HAP-1 (cell line): ENCODE measurements around the gene IMMP2L.

ENCODE experiments used
- DNase-seq, 2 experiments: peaks; one replicate each; pipeline ENCODE4 v3.0.0-alpha.2; 2016 to 2020; ENCODE audit warnings: low spot score in 2 of 2
- H3K27me3 ChIP-seq: fragments of 250-450 bp; sonication (Bioruptor Pico); 2 replicates; pipeline ENCODE4 v1.5.1; 2020; ENCODE audit warnings: low read depth, mild to moderate bottlenecking, moderate library complexity
- H3K36me3 ChIP-seq: fragments of 250-450 bp; sonication (Bioruptor Pico); replicated peaks from 2 replicates; pipeline ENCODE4 v1.5.1; 2020; ENCODE audit warnings: mild to moderate bottlenecking
- H3K4me1 ChIP-seq: fragments of 250-450 bp; sonication (Bioruptor Pico); 2 replicates; pipeline ENCODE4 v1.5.1; 2020; ENCODE audit warnings: mild to moderate bottlenecking
- H3K4me3 ChIP-seq: fragments of 250-450 bp; sonication (Bioruptor Pico); 2 replicates; pipeline ENCODE4 v1.5.1; 2020; ENCODE audit warnings: mild to moderate bottlenecking, moderate library complexity
- H3K9me3 ChIP-seq: fragments of 250-450 bp; sonication (Bioruptor Pico); 2 replicates; pipeline ENCODE4 v1.5.1; 2020; ENCODE audit warnings: mild to moderate bottlenecking, moderate library complexity
- in situ Hi-C: fragments of 300-500 bp; cut with MboI; formaldehyde crosslinking; loops from 3 replicates; pipeline ENCODE4 v1.14.3; 2020; ENCODE audit warnings: low sequenced_read_pairs, inconsistent platforms, mixed read lengths

The IMMP2L gene

DNA sequence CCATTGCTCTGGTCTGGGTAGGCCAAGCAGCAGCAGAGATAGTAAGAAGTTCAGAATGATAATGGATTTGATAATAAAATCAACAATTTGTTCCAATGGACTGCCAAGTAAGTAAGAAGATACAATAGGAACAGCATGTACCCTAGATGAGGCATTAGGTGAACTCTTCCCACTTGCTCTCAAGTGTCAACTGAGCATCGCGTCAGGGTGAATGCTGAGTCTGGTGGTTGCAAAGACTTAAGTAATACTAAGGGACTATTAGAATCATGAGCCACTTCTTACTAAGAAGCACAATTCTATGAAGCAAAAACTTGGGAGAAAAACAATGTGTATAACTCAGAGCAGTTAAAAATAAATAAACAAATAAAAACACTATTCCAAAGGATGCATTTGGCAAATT lies 416.8 kb downstream of the IMMP2L start:
- H3K4me1 ChIP-seq = no peaks in the 10 kb centered on the region; the same call in 1 of the 2 replicates
- H3K9me3 ChIP-seq = no peaks in the 10 kb centered on the region
- H3K36me3 ChIP-seq = no peaks in the 10 kb centered on the region
- H3K27me3 ChIP-seq = no peaks in the 10 kb centered on the region
- in situ Hi-C loops = no loop called here
- no peak overlapping the region for H3K4me3 ChIP-seq
- DNase-seq = no peak

DNA sequence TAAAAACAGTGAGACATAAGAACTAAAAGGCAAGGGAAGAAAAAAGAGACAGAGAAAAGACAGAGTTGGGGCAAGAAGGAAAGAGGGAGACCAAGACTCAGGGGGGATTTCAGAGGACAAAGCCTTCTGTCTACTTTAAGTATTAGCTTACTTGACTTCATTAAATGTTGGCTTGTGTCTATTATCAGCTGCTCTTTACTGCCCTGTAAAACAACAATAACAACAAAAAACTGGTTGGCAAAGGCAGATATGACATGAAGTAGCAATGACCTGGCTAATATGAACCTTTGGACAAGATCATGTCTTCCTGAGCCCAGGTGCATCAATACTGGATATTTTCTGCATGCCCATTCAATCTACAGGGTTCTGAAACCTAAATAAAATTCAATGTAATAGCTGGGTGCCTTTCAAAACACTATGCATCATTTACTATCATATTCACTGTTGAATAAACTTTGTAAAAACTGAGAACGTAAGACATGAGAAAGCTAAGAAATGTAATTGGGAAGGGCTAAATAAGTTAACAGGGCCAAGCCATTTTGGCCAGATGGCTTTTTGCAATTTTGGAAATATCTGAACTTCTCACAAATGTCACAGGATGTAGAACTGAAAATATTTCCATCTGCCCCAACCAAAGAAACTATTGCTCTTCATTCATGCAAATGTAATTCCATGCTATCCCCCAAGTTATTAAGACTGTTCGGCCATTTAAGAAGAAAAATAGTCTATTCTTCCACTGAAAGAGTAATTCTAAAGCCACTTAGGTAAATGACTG lies 422.0 kb downstream of the IMMP2L start:
- DNase-seq = no peak
- H3K4me1 ChIP-seq = peaks cover 19% of the 10 kb centered on the region
- in situ Hi-C loops = no loop called here
- no peaks in the 10 kb centered on the region for H3K27me3 ChIP-seq
- no peaks in the 10 kb centered on the region for H3K36me3 ChIP-seq
- no peaks in the 10 kb centered on the region for H3K9me3 ChIP-seq
- H3K4me3 ChIP-seq = no peak overlapping the region

DNA sequence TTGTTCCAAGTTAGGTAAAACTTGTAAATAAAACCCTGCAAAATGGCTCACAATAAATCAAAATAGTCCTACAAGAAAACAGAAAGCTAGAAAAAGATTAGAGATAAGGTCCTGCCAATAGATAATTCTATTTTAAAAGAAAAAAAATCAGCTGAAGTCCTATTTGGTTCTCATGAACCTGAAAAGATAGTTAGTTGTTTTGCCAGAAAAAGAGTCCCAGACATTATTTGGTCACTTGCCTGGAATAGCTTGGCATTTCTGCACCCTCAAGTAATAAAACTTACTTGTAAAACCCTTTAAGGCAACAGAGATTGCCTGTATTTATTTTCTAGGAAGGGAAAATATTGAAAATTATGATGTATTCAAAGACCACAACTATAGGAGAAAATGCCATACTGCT lies 423.7 kb downstream of the IMMP2L start:
- no peak for DNase-seq
- Histone ChIP-seq H3K4me3 (no peak overlapping the region), H3K36me3 (no peaks in the 10 kb centered on the region), H3K9me3 (no peaks in the 10 kb centered on the region), H3K4me1 (peaks cover 22% of the 10 kb centered on the region), H3K27me3 (no peaks in the 10 kb centered on the region)
- in situ Hi-C loops = no loop called here

DNA sequence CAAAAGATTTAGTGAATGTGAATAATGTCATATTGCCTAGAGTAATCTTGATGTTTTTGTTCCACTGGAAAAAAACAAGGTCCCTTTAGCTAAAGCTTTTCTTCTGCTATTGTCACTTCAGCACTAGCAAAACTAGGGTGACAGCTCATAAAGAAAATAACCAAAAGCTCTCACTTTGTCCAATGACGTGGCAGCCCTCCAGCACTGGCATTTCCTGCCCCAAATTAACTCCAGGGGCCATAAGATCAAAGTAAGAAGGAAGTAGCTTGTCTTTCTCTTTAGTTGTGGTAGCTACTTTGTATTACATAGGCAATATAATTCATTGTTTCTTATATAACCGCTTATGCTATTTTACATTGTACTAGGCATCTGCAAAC lies 424.1 kb downstream of the IMMP2L start:
- Histone ChIP-seq H3K9me3 (no peaks in the 10 kb centered on the region), H3K27me3 (no peaks in the 10 kb centered on the region), H3K4me3 (no peak overlapping the region), H3K4me1 (peaks cover 26% of the 10 kb centered on the region), H3K36me3 (no peaks in the 10 kb centered on the region)
- in situ Hi-C loops = no loop called here
- DNase-seq = peak; percentile 86 to 97

GRCh38 chr7:111137296-111138192 lies 424.7 kb downstream of the IMMP2L start:
- in situ Hi-C loops = no loop called here
- H3K4me3 ChIP-seq = no peak overlapping the region
- no peaks in the 10 kb centered on the region for H3K9me3 ChIP-seq
- no peaks in the 10 kb centered on the region for H3K36me3 ChIP-seq
- no peaks in the 10 kb centered on the region for H3K27me3 ChIP-seq
- peak in 1 of 2 experiments; percentile 80 for DNase-seq
- H3K4me1 ChIP-seq = peaks cover 32% of the 10 kb centered on the region

GRCh38 chr7:111132833-111133232 lies 429.5 kb downstream of the IMMP2L start:
- H3K9me3 ChIP-seq = no peaks in the 10 kb centered on the region
- no peaks in the 10 kb centered on the region for H3K27me3 ChIP-seq
- H3K4me3 ChIP-seq = no peak overlapping the region
- in situ Hi-C loops = no loop called here
- DNase-seq = peak in 1 of 2 experiments; percentile 34
- H3K4me1 ChIP-seq = peaks cover 22% of the 10 kb centered on the region
- H3K36me3 ChIP-seq = no peaks in the 10 kb centered on the region

DNA sequence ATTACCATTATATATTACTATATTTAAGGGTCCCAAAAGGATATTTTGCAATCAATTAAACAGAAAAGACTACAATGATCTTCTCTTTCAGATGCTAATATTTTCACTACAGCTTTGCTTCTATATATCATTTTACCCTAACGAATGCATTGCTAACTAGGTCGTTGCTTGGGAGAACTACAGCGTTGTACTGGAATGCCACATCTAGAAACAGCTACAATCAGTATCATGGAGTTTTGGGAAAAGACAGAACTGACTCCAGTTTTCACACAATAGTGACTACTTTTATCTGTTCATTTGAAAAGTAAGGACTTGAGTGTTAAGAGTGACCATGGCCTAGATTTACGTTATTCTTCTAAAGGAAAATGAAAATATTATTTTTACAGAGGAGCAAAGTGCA lies 432.9 kb downstream of the IMMP2L start:
- in situ Hi-C loops = no loop called here
- Histone ChIP-seq H3K9me3 (no peaks in the 10 kb centered on the region), H3K27me3 (no peaks in the 10 kb centered on the region), H3K4me3 (no peak overlapping the region), H3K36me3 (no peaks in the 10 kb centered on the region), H3K4me1 (peaks cover 14% of the 10 kb centered on the region)
- DNase-seq = no peak

- in situ Hi-C loops = no loop called here
- Histone ChIP-seq H3K27me3 (no peaks in the 10 kb centered on the region), H3K4me1 (no peaks in the 10 kb centered on the region), H3K9me3 (no peaks in the 10 kb centered on the region), H3K4me3 (no peak overlapping the region), H3K36me3 (no peaks in the 10 kb centered on the region)
- DNase-seq = no peak
These were observed 435.3 kb downstream of the IMMP2L start for GRCh38 chr7:111126987-111127386.

DNA sequence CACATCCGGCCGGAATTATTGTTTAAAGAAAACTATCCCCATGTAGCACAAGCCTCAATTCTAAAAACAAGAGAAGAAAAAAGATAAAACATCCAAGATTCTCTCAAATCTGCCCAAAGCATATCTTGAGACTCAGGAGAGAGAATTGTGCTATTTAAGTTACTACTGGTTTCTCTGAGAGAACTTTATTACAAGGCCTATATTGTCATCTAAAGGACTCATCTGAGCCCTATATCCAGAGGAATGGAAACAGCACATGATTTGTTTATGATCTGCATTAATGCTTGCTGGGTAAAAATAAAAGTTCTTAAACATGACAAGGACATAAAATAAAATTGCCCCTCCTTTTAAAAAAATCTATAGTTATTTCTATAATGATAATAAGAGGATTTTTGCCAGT lies 446.3 kb downstream of the IMMP2L start:
- Histone ChIP-seq H3K36me3 (no peaks in the 10 kb centered on the region), H3K9me3 (no peaks in the 10 kb centered on the region), H3K4me1 (peaks cover 6% of the 10 kb centered on the region), H3K27me3 (no peaks in the 10 kb centered on the region), H3K4me3 (no peak overlapping the region)
- no peak for DNase-seq
- in situ Hi-C loops = no loop called here

GRCh38 chr7:111113263-111114017 lies 448.9 kb downstream of the IMMP2L start:
- peaks cover 6% of the 10 kb centered on the region for H3K4me1 ChIP-seq
- in situ Hi-C loops = no loop called here
- H3K4me3 ChIP-seq = no peak overlapping the region
- H3K27me3 ChIP-seq = no peaks in the 10 kb centered on the region
- H3K36me3 ChIP-seq = no peaks in the 10 kb centered on the region
- DNase-seq = no peak
- no peaks in the 10 kb centered on the region for H3K9me3 ChIP-seq

GRCh38 chr7:111112439-111112838 lies 449.9 kb downstream of the IMMP2L start:
- no peaks in the 10 kb centered on the region for H3K27me3 ChIP-seq
- no peak for DNase-seq
- no peak overlapping the region for H3K4me3 ChIP-seq
- H3K9me3 ChIP-seq = no peaks in the 10 kb centered on the region
- in situ Hi-C loops = no loop called here
- H3K4me1 ChIP-seq = peaks cover 6% of the 10 kb centered on the region
- no peaks in the 10 kb centered on the region for H3K36me3 ChIP-seq

DNA sequence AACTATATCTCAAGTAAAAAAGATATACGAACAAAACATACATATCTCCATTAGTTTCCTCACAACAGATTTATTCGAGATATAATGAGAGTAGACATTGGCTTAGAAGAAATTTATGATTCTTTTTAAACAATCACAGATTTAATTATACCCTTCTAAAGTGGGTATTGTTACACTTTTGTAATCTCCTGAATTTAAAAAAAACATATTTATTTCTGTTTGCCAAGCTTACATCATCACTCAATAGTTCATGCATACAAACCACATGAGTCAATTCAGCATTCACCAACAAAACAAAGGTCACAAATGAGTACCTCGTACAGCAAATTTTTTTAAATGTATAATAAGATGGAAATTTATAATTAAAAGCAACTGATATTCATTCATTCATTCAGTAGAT lies 453.8 kb downstream of the IMMP2L start:
- H3K9me3 ChIP-seq = no peaks in the 10 kb centered on the region
- H3K27me3 ChIP-seq = no peaks in the 10 kb centered on the region
- in situ Hi-C loops = no loop called here
- no peaks in the 10 kb centered on the region for H3K36me3 ChIP-seq
- no peak overlapping the region for H3K4me3 ChIP-seq
- H3K4me1 ChIP-seq = peaks cover under 1% of the 10 kb centered on the region; the same call in 1 of the 2 replicates
- no peak for DNase-seq

DNA sequence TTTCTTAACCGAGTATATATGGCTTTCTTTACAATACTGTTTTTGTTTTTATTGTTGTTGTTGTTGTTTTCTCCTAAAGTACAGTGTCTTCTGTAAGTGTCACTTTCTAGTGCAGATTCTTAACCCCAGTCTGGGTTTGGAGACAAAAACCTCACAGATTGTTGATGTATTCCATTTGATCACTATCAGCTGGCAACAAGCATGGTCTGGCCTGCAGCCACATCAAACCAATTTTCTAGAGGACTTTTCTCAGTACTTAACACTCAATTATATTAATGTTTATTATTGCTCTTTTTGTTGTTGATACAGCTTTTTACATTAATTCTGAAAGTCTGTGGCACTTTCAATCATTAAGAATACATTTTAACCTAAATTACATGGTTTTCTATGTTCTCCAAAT lies 454.3 kb downstream of the IMMP2L start:
- in situ Hi-C loops = no loop called here
- H3K36me3 ChIP-seq = no peaks in the 10 kb centered on the region
- no peak overlapping the region for H3K4me3 ChIP-seq
- H3K4me1 ChIP-seq = no peaks in the 10 kb centered on the region
- no peaks in the 10 kb centered on the region for H3K27me3 ChIP-seq
- no peaks in the 10 kb centered on the region for H3K9me3 ChIP-seq
- no peak for DNase-seq

DNA sequence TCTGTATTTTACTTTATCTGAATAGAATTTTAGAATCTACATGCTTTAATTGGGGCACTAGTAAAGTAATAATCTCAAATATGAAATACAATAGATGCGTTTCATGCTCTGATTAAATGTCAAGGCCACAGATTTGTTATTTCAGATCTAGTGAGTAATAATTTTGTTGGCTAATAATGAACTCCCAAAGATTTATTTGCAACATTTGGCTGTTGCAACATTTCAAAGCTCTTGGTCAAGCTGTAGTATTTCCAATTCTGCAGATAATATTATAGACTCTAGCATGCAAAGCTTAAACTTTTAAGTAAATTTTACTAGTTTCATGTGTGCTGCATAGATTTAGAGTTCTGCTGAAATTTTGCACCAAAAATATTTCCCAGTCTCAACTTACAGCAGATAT lies 454.7 kb downstream of the IMMP2L start:
- DNase-seq = no peak
- in situ Hi-C loops = no loop called here
- Histone ChIP-seq H3K4me1 (no peaks in the 10 kb centered on the region), H3K27me3 (no peaks in the 10 kb centered on the region), H3K36me3 (no peaks in the 10 kb centered on the region), H3K4me3 (no peak overlapping the region), H3K9me3 (no peaks in the 10 kb centered on the region)
